HCT116 (cell line): ENCODE results near the gene TAC4. TPM values are rescaled to one million over a fixed set of nuclear protein-coding genes. Genes with fewer than 3 reads are reported as not detected.

ENCODE experiments used
- ATAC-seq: fragments of 200-7000 bp; cut with Tn5 transposase; 2 replicates; pipeline ENCODE4 v1.9.1; 2020; ENCODE audit warnings: mild to moderate bottlenecking, moderate library complexity
- BruUV-seq: library from RNA; stranded (reverse); fragments of 400-500 nt; replicated peaks from 2 replicates; lab custom pipeline; 2021; lab: Mats Ljungman, UMichigan
- CTCF ChIA-PET: fragments of 300-600 bp; sonication (Branson Sonifier 250); formaldehyde crosslinking; loops from one replicate; lab custom pipeline; 2021; ENCODE audit warnings: antibody characterized with exemption; lab: Charles Lee
- POLR2A ChIA-PET: fragments of 300-600, 350-600 bp; sonication (Branson Sonifier 250); formaldehyde crosslinking; loops from one replicate; lab custom pipeline; 2021; ENCODE audit warnings: antibody characterized with exemption; lab: Charles Lee
- RAD21 ChIA-PET, 2 experiments: fragments of 300-600 bp; sonication (Branson Sonifier 250); formaldehyde crosslinking; loops; one replicate each; lab custom pipeline; 2023; ENCODE audit warnings: low total read pairs in 2 of 2; ENCODE audit not compliant: uncharacterized antibody in 2 of 2, unreplicated experiment in 2 of 2, low non-redundant PET in 1 of 2; lab: Charles Lee
- DNase-seq: peaks from one replicate; pipeline ENCODE4 v3.0.0-alpha.2; 2010; ENCODE audit warnings: low read depth, low spot score
- H2AFZ ChIP-seq: fragments of 200-600 bp; shearing (Covaris generic), sonication (generic); 2 replicates; pipeline ENCODE4 v1.6.1; 2017; ENCODE audit warnings: low read depth, mixed run types, mixed read lengths, antibody characterized with exemption, low read length; ENCODE audit not compliant: poor library complexity, severe bottlenecking
- H3K27ac ChIP-seq: 2 replicates; pipeline ENCODE4 v1.5.1; 2012; ENCODE audit warnings: low read depth, low read length
- H3K27me3 ChIP-seq: fragments of 200-600 bp; sonication (generic); 2 replicates; pipeline ENCODE4 v1.6.1; 2016; ENCODE audit warnings: mixed run types, low read length, mixed read lengths; ENCODE audit not compliant: insufficient read depth
- H3K36me3 ChIP-seq, 2 experiments: fragments of 200-500 bp in 1 of 2; fragments of 200-600 bp in 1 of 2; sonication (Bioruptor generic) in 1 of 2; sonication (generic) in 1 of 2; 2 replicates each; pipeline versions ENCODE4 v1.5.1 to v1.6.1; 2014 to 2016; ENCODE audit warnings: low read length in 2 of 2, inconsistent platforms in 1 of 2, mixed read lengths in 1 of 2, mixed run types in 1 of 2; ENCODE audit not compliant: insufficient read depth in 2 of 2, control insufficient read depth in 1 of 2
- H3K4me1 ChIP-seq, 2 experiments: fragments of 200-600 bp in 1 of 2; sonication (generic) in 1 of 2; 2 replicates each; pipeline versions ENCODE4 v1.5.1 to v1.6.1; 2012 to 2017; ENCODE audit warnings: low read length in 2 of 2, inconsistent platforms in 1 of 2, mild to moderate bottlenecking in 1 of 2, mixed read lengths in 1 of 2, mixed run types in 1 of 2, moderate library complexity in 1 of 2; ENCODE audit not compliant: insufficient read depth in 2 of 2, control insufficient read depth in 1 of 2
- H3K4me2 ChIP-seq: fragments of 200-600 bp; sonication (generic); 2 replicates; pipeline ENCODE4 v1.6.1; 2017; ENCODE audit warnings: mixed run types, low read length, mixed read lengths
- H3K4me3 ChIP-seq, 2 experiments: fragments of 200-600 bp in 1 of 2; sonication (generic) in 1 of 2; replicated peaks in 1 of 2; 2 replicates each; pipeline ENCODE4 v1.5.1; 2011 to 2016; ENCODE audit warnings: low read length in 2 of 2, control low read depth in 1 of 2, low read depth in 1 of 2, mild to moderate bottlenecking in 1 of 2, mixed read lengths in 1 of 2, mixed run types in 1 of 2
- H3K79me2 ChIP-seq: fragments of 200-600 bp; sonication (generic); 2 replicates; pipeline ENCODE4 v1.6.1; 2017; ENCODE audit warnings: mild to moderate bottlenecking, mixed run types, low read length, moderate library complexity, mixed read lengths; ENCODE audit not compliant: insufficient read depth
- H3K9ac ChIP-seq: fragments of 200-600 bp; sonication (generic); 2 replicates; pipeline ENCODE4 v1.6.1; 2016; ENCODE audit warnings: low read length, mixed read lengths
- H3K9me2 ChIP-seq: fragments of 200-600 bp; sonication (generic), shearing (Covaris generic); 2 replicates; pipeline ENCODE4 v1.6.1; 2017; ENCODE audit warnings: mixed run types, mild to moderate bottlenecking, moderate library complexity; ENCODE audit not compliant: insufficient read depth
- H3K9me3 ChIP-seq, 2 experiments: fragments of 200-500 bp in 1 of 2; fragments of 200-600 bp in 1 of 2; sonication (Bioruptor generic) in 1 of 2; sonication (generic) in 1 of 2; 2 replicates each; pipeline ENCODE4 v1.6.1; 2014 to 2017; ENCODE audit warnings: low read length in 2 of 2, mixed read lengths in 2 of 2, inconsistent platforms in 1 of 2, low read depth in 1 of 2, mild to moderate bottlenecking in 1 of 2, mixed run types in 1 of 2, moderate library complexity in 1 of 2; ENCODE audit not compliant: control insufficient read depth in 1 of 2, insufficient read depth in 1 of 2
- H4K20me1 ChIP-seq: fragments of 200-600 bp; sonication (generic), shearing (Covaris generic); 2 replicates; pipeline ENCODE4 v1.6.1; 2017; ENCODE audit warnings: mixed run types, mild to moderate bottlenecking, moderate library complexity; ENCODE audit not compliant: insufficient read depth
- CBX3 ChIP-seq: IDR thresholded peaks from 2 replicates; pipeline ENCODE4 v1.6.1; 2012; ENCODE audit warnings: low read depth
- CEBPB ChIP-seq: IDR thresholded peaks from 2 replicates; pipeline ENCODE4 v1.6.1; 2012; ENCODE audit warnings: low read depth
- CTCF ChIP-seq, 3 experiments: fragments of 200-600 bp in 1 of 3; sonication (generic) in 1 of 3; IDR thresholded peaks in 2 of 3; conservative IDR thresholded peaks in 1 of 3; 2 replicates each; pipeline ENCODE4 v1.5.1; 2012 to 2017; ENCODE audit warnings: low read depth in 2 of 3, low read length in 2 of 3, antibody characterized with exemption in 1 of 3, borderline replicate concordance in 1 of 3, control low read depth in 1 of 3, mild to moderate bottlenecking in 1 of 3, mixed read lengths in 1 of 3, mixed run types in 1 of 3, moderate library complexity in 1 of 3; ENCODE audit not compliant: insufficient read depth in 1 of 3
- ELF1 ChIP-seq: IDR thresholded peaks from 2 replicates; pipeline ENCODE4 v1.6.1; 2012; ENCODE audit warnings: low read depth, borderline replicate concordance
- EZH2 ChIP-seq: fragments of 200-600 bp; sonication (generic); IDR thresholded peaks from 2 replicates; pipeline ENCODE4 v1.6.1; 2017; ENCODE audit warnings: antibody characterized with exemption, mixed run types
- FOSL1 ChIP-seq: IDR thresholded peaks from 2 replicates; pipeline ENCODE4 v1.6.1; 2012; ENCODE audit warnings: low read depth
- JUND ChIP-seq: IDR thresholded peaks from 2 replicates; pipeline ENCODE4 v1.6.1; 2012
- POLR2A ChIP-seq: IDR thresholded peaks from 2 replicates; pipeline ENCODE4 v1.7.0; 2011; ENCODE audit warnings: borderline replicate concordance; ENCODE audit not compliant: insufficient read depth, insufficient read length; ENCODE audit errors: extremely low read depth
- POLR2AphosphoS5 ChIP-seq: IDR thresholded peaks from 2 replicates; pipeline ENCODE4 v1.6.1; 2011; ENCODE audit warnings: mild to moderate bottlenecking, low read depth, low read length, moderate library complexity
- REST ChIP-seq: IDR thresholded peaks from 2 replicates; pipeline ENCODE4 v1.6.1; 2012; ENCODE audit warnings: low read depth
- SRF ChIP-seq: IDR thresholded peaks from 2 replicates; pipeline ENCODE4 v1.6.1; 2012; ENCODE audit warnings: low read depth
- TCF7L2 ChIP-seq: IDR thresholded peaks from 2 replicates; pipeline ENCODE4 v1.7.0; 2011; ENCODE audit warnings: borderline replicate concordance, inconsistent platforms; ENCODE audit not compliant: insufficient read depth, insufficient read length; ENCODE audit errors: extremely low read depth
- YY1 ChIP-seq: IDR thresholded peaks from 2 replicates; pipeline ENCODE4 v1.6.1; 2011; ENCODE audit warnings: low read length, low read depth, moderate library complexity, mild to moderate bottlenecking; ENCODE audit not compliant: insufficient replicate concordance; ENCODE audit errors: extremely low read depth
- intact Hi-C: fragments of 100-400 bp; cut with micrococcal nuclease; formaldehyde crosslinking; loops from 2 replicates; pipeline ENCODE4 v1.10.0; 2022
- total RNA-seq: library from RNA; stranded (reverse); gene quantifications from one replicate; pipeline ENCODE4 v1.2.1, GENCODE V29; 2021; ENCODE audit not compliant: unreplicated experiment
- TF ChIP-seq, protein P1 (sequence below): IDR thresholded peaks from 2 replicates; pipeline ENCODE4 v1.6.1; 2012
- TF ChIP-seq, protein P2 (sequence below): IDR thresholded peaks from 2 replicates; pipeline ENCODE4 v1.6.1; 2012

The TAC4 gene
- total RNA-seq, 1 experiment from 2014 or later = not detected

- H3K4me2 ChIP-seq = no peak overlapping the region
- no peak for DNase-seq
- H2AFZ ChIP-seq = no peak overlapping the region
- no peaks in the 10 kb centered on the region; the same call in 1 of the 2 replicates for H4K20me1 ChIP-seq
- ChIA-PET POLR2A (no interaction called here), RAD21 (interaction anchor here in 1 of 2 experiments (0.6 kb wide), 1 partner anchor 53 kb away, joined by 3 read pairs; no protein-coding TSS in a partner anchor), CTCF (no interaction called here)
- H3K79me2 ChIP-seq = peaks cover 3% of the 10 kb centered on the region; the same call in 1 of the 2 replicates
- H3K9me2 ChIP-seq = no peaks in the 10 kb centered on the region
- TF ChIP-seq JUND (no peak), CBX3 (no peak), POLR2AphosphoS5 (no peak), CEBPB (no peak), EZH2 (no peak)
- TF ChIP-seq, protein P1, sequence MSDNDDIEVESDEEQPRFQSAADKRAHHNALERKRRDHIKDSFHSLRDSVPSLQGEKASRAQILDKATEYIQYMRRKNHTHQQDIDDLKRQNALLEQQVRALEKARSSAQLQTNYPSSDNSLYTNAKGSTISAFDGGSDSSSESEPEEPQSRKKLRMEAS = no peak
- no peaks in the 10 kb centered on the region for H3K4me1 ChIP-seq
- intact Hi-C loops = no loop called here
- H3K27ac ChIP-seq = no peak overlapping the region
- ATAC-seq = no peak
- peaks cover 59 to 64% of the 10 kb centered on the region in 2 experiments for H3K36me3 ChIP-seq
- H3K27me3 ChIP-seq = no peaks in the 10 kb centered on the region
- no peak overlapping the region for H3K4me3 ChIP-seq
- no TSS peak for BruUV-seq
- no peak overlapping the region for H3K9ac ChIP-seq
- H3K9me3 ChIP-seq = no peaks in the 10 kb centered on the region
Observed at GRCh38 chr17:49821916-49822315, 26.0 kb downstream of the TAC4 start.

GRCh38 chr17:49821466-49821865, 26.4 kb downstream of the TAC4 start:
- Histone ChIP-seq H3K9me2 (no peaks in the 10 kb centered on the region), H3K79me2 (peaks cover 3% of the 10 kb centered on the region; the same call in 1 of the 2 replicates), H3K4me3 (no peak overlapping the region), H3K9me3 (no peaks in the 10 kb centered on the region), H3K4me1 (no peaks in the 10 kb centered on the region), H3K36me3 (peaks cover 58 to 64% of the 10 kb centered on the region in 2 experiments), H3K27me3 (no peaks in the 10 kb centered on the region), H3K4me2 (no peak overlapping the region), H2AFZ (no peak overlapping the region), H3K27ac (no peak overlapping the region), H4K20me1 (no peaks in the 10 kb centered on the region; the same call in 1 of the 2 replicates), H3K9ac (no peak overlapping the region)
- ChIA-PET CTCF (no interaction called here), POLR2A (no interaction called here), RAD21 (interaction anchor here in 1 of 2 experiments (0.6 kb wide), 1 partner anchor 53 kb away, joined by 3 read pairs; no protein-coding TSS in a partner anchor)
- no TSS peak for BruUV-seq
- ATAC-seq (no peak), DNase-seq (no peak)
- intact Hi-C loops = no loop called here
- TF ChIP-seq YY1 (no peak), REST (no peak), SRF (no peak), FOSL1 (no peak), TCF7L2 (no peak), POLR2A (no peak), CBX3 (no peak), CEBPB (no peak), CTCF (IDR thresholded peaks at IDR 0.05 in 2 of 3, conservative IDR thresholded peaks at IDR 0.05 in 1 of 3; ENCODE audit: borderline replicate concordance in 1 of 3, insufficient read depth in 1 of 3, low read depth in 2 of 3, low read length in 2 of 3) (no peak), ELF1 (no peak)
- TF ChIP-seq, protein P1 = no peak
- TF ChIP-seq, protein P2, sequence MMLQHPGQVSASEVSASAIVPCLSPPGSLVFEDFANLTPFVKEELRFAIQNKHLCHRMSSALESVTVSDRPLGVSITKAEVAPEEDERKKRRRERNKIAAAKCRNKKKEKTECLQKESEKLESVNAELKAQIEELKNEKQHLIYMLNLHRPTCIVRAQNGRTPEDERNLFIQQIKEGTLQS = no peak
